HepG2 (cell line): Measurements from ENCODE around the gene PRPF4. TPM values are rescaled to one million over a fixed set of nuclear protein-coding genes. Genes with fewer than 3 reads are reported as not detected.
A peak's percentile ranks its signal among the peaks of the same experiment; 100 is the strongest.

Experiments
- CREB3 ChIP-seq: sonication (generic); formaldehyde crosslinking; IDR thresholded peaks from 2 replicates; pipeline ENCODE4 v1.5.0; 2020; ENCODE audit warnings: missing genetic modification reagents
- DNMT3B ChIP-seq: conservative IDR thresholded peaks from 2 replicates; pipeline ENCODE4 v1.6.1; 2016; ENCODE audit warnings: missing biosample characterization, control low read depth
- EZH2 ChIP-seq: conservative IDR thresholded peaks from 2 replicates; pipeline ENCODE4 v1.6.1; 2012; ENCODE audit warnings: mild to moderate bottlenecking, low read depth, low read length, moderate library complexity
- MATR3 ChIP-seq: sonication (generic); formaldehyde crosslinking; IDR thresholded peaks from 2 replicates; pipeline ENCODE4 v1.4.0; 2020; ENCODE audit warnings: missing genetic modification reagents
- MED1 ChIP-seq: sonication (generic); formaldehyde crosslinking; IDR thresholded peaks from 2 replicates; pipeline ENCODE4 v1.4.0; 2020; ENCODE audit warnings: missing genetic modification reagents
- NFE2L1 ChIP-seq: sonication (generic); formaldehyde crosslinking; IDR thresholded peaks from 2 replicates; pipeline ENCODE4 v1.4.0; 2020; ENCODE audit warnings: missing genetic modification reagents, mild to moderate bottlenecking, borderline replicate concordance
- USF2 ChIP-seq, 2 experiments: sonication (generic) in 1 of 2; formaldehyde crosslinking in 1 of 2; IDR thresholded peaks; 2 replicates each; pipeline versions ENCODE4 v1.5.1 to v1.6.1; 2011 to 2020; ENCODE audit warnings: borderline replicate concordance in 1 of 2, low read depth in 1 of 2, low read length in 1 of 2, mild to moderate bottlenecking in 1 of 2, missing genetic modification reagents in 1 of 2, moderate library complexity in 1 of 2
- ZBTB40 ChIP-seq, 2 experiments: fragments of 450-650 bp in 1 of 2; sonication (generic) in 1 of 2; formaldehyde crosslinking in 1 of 2; IDR thresholded peaks; 2 replicates each; pipeline versions ENCODE4 v1.6.1 to v1.8.0; 2016 to 2022; ENCODE audit warnings: antibody characterized with exemption in 1 of 2, mild to moderate bottlenecking in 1 of 2, missing genetic modification reagents in 1 of 2
- ZNF18 ChIP-seq: sonication (generic); formaldehyde crosslinking; IDR thresholded peaks from 2 replicates; pipeline ENCODE4 v1.8.0; 2022; ENCODE audit warnings: mild to moderate bottlenecking, missing genetic modification reagents; ENCODE audit not compliant: insufficient replicate concordance
- ZNF224 ChIP-seq: sonication (generic); formaldehyde crosslinking; IDR thresholded peaks from 2 replicates; pipeline ENCODE4 v1.5.0; 2020; ENCODE audit warnings: mild to moderate bottlenecking, missing genetic modification reagents
- ZNF614 ChIP-seq: IDR thresholded peaks from 2 replicates; pipeline ENCODE4 v1.6.1; 2018; ENCODE audit warnings: missing biosample characterization, missing genetic modification reagents, inconsistent platforms, borderline replicate concordance
- ZNF616 ChIP-seq: sonication (generic); formaldehyde crosslinking; IDR thresholded peaks from 2 replicates; pipeline ENCODE4 v1.5.0; 2020; ENCODE audit warnings: low read depth, mild to moderate bottlenecking, missing genetic modification reagents
- polyA plus RNA-seq, 8 experiments: library from polyadenylated mRNA; depleted of rRNA in 3 of 8; stranded (reverse) in 7 of 8; unstranded in 1 of 8; fragments of >200 nt; fragmentation: Illumina TruSeq in 4 of 8; extraction: Trizol in 4 of 8; gene quantifications; 2 replicates each; pipeline versions ENCODE4 v1.2.1 to v1.2.3, GENCODE V29; 2011 to 2016; ENCODE audit warnings: low read depth in 4 of 8, missing spikeins in 1 of 8, mixed read lengths in 1 of 8; ENCODE audit not compliant: insufficient read depth in 1 of 8
- total RNA-seq, 5 experiments: library from RNA; depleted of rRNA; stranded (reverse); fragments of >200 nt; fragmentation: Illumina TruSeq; extraction: Trizol; gene quantifications; 2 replicates each; pipeline ENCODE4 v1.2.3, GENCODE V29; 2016; ENCODE audit warnings: low read depth in 1 of 5

Gene PRPF4
- total and polyA plus RNA-seq, 2 of the 13 experiments (the other 11 are each of a cell fraction or from before 2014, with no cell fraction given), result 10.3 to 49.0 TPM

- peak; percentile 76 for TF ChIP-seq ZBTB40 (IDR thresholded peaks at IDR 0.05)
- peak; percentile 80 for TF ChIP-seq ZBTB40 (CRISPR knock-in tag; IDR thresholded peaks at IDR 0.05)
- peak; percentile 86; the same call in 1 of the 2 replicates for TF ChIP-seq ZNF614
- TF ChIP-seq NFE2L1 (CRISPR knock-in tag), result no peak
- TF ChIP-seq DNMT3B (CRISPR knock-in tag), result no peak
- TF ChIP-seq EZH2, result no peak
- no peak for TF ChIP-seq ZNF224 (CRISPR knock-in tag)
- no peak for TF ChIP-seq USF2 (IDR thresholded peaks at IDR 0.05; ENCODE audit: low read depth, low read length)
- no peak; the same call in 1 of the 2 replicates for TF ChIP-seq USF2 (CRISPR knock-in tag; IDR thresholded peaks at IDR 0.05; ENCODE audit: borderline replicate concordance)
- no peak for TF ChIP-seq ZNF18 (CRISPR knock-in tag)
- TF ChIP-seq MATR3 (CRISPR knock-in tag), result no peak
- TF ChIP-seq CREB3 (CRISPR knock-in tag), result no peak
- TF ChIP-seq MED1 (CRISPR knock-in tag), result peak; percentile 60
- peak; percentile 51; the same call in 1 of the 2 replicates for TF ChIP-seq ZNF616 (CRISPR knock-in tag)
Measured at GRCh38 chr9:113275157-113276131, at the start of gene PRPF4, which contains the start of gene CDC26 (continued).
